Activated CD8-positive, alpha-beta memory T cell treated with anti-CD3 and anti-CD28 coated beads for 48 hours (primary cell): ENCODE measurements around the gene NRF1.

ENCODE experiments used
- DNase-seq, 3 experiments: peaks; one replicate each; pipeline ENCODE4 v3.0.0-alpha.2; 2020; ENCODE audit warnings: low read depth in 2 of 3, low spot score in 2 of 3

Gene NRF1

DNA sequence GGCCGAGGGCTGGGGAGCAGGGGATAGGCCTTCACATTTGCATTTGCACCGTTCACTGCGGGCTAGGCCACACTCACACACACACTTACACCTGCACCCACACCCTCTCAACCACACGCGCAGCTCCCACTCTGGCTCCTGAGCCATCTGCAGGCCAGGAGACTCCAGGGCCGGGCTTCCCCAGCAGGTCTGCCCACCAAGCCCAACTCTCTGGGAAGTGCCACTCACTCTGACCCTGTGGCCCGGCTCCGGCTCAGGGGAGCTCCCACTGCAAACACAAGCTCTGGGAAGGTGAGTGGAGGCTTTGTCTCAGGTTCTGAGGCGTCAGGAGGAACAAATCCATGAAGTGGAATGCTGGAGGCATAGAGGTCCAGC is 157.9 kb downstream of the NRF1 start:
- no peak for DNase-seq

GRCh38 chr7:129769866-129770808 is 158.6 kb downstream of the NRF1 start:
- DNase-seq = no peak

- DNase-seq = no peak
Observed at GRCh38 chr7:129771201-129771927, 159.8 kb downstream of the NRF1 start.

GRCh38 chr7:129771928-129772479 is 160.5 kb downstream of the NRF1 start:
- no peak for DNase-seq

DNA sequence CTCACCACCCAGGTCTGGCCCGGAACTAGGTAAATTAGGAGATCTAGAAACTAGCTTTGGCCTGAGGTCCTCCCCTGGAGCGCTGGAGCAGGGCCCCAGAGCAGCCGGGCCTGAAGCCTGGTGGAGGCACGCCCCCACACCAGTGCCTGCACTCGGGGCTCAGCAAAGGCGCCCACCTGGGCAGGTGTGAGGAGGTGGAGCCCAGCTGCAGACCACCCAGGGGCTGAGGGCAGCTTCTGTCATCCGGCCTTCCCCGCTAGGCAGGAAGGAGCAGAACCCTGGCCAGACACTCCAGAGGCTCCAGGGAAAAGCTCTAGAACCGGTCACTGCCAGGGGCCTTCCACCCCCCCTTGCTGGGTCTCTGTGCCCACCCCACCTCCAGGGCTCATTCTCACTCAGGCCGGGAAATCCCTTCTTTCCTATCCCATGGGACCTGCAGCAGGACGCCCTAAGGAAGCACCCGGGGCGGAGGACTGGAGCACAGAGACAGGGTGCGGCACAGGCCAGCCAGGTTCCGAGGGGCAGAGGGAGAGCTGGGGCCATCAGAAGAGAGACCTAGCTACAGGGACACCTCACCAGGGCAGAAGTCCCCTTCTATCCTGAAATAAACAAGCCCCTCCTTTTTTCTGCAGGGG is 161.2 kb downstream of the NRF1 start:
- DNase-seq = no peak

- no peak for DNase-seq
Observed at GRCh38 chr7:129773328-129773731, 161.8 kb downstream of the NRF1 start.

GRCh38 chr7:129773871-129774270 is 162.4 kb downstream of the NRF1 start:
- DNase-seq = no peak

GRCh38 chr7:129774359-129774758 is 162.8 kb downstream of the NRF1 start:
- no peak for DNase-seq

- DNase-seq = no peak
Observed at GRCh38 chr7:129774871-129775694, 163.6 kb downstream of the NRF1 start.

DNA sequence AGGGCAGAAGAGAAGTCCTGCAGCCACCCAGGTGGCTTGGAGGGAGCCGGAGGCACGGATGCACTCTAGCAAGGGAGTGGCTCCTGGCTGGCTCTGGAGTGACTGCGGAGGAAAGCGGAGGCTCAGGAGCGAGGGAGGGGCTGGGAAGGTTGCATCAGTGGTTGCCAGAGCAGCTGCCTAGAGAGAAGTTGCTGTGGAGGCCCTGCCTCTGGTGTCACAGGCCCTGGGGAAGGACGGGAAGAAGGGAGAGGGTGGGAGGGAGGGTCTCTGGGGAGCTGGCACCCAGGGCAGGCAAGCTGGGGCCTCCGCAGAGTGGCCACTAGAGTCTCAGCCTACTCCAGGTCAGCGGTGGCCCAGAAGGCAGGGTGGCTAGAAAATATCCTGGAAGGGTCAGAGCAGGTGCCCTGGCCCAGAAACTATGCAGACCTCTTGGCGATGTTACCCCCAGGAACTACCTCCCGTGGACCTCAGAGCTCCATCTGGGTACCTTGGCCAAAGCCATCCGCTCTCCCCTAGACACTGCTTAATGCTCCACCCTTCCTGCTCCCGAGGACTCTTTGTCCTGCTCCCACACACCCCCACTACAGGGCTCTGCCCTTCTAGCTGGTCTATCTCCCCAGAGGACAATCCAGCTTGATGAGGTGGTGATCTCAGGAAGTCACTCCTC is 164.3 kb downstream of the NRF1 start:
- no peak for DNase-seq

DNA sequence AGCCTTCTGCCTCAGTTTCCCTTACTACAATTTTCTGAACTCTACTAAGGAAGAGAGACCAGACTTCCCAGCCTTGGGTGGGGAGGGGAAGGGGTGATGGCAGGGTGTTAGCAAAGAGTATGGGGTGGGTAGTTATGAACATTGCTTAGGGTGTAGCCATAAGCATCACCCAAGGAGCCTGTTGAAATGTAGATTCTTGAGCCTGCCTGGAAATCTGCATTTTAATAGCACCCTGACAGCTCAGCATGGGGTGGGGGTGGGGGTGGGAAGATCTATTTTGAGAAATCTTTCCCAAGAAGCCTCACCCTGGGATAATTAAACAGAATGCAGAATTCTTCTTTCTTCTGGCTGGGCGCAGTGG is 164.8 kb downstream of the NRF1 start:
- DNase-seq = no peak

DNA sequence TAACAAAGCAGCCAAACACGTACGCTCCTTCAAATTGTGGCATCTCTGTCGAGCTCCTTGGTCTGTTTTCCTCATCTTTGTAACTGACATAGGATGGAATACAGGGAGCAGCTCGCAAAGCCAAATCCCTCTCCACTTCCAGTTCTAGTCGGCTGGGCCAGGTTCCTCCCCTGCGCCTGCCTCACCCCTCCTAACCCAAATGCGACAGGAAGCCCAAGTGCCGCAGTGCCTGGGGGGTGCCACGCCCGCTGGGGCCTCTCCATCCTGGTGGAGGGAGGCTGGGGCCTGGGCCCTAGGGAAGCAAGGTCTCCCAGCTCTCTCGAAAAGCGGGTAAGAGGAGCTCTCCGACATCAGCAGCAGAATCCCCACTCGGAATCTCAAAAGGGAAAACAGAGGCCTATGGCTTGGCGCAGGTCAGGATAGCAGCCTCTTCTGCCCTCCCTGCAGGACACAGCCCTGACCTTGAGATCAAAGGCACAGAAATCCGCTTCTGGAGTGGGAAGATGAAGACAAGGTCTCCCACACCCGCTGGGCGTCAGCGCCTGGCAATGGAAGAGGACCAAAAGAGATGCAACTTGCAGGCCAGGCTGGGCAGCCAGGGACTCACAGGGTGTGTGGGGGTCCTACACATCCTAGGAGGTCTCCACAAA is 165.8 kb downstream of the NRF1 start:
- DNase-seq = no peak

DNA sequence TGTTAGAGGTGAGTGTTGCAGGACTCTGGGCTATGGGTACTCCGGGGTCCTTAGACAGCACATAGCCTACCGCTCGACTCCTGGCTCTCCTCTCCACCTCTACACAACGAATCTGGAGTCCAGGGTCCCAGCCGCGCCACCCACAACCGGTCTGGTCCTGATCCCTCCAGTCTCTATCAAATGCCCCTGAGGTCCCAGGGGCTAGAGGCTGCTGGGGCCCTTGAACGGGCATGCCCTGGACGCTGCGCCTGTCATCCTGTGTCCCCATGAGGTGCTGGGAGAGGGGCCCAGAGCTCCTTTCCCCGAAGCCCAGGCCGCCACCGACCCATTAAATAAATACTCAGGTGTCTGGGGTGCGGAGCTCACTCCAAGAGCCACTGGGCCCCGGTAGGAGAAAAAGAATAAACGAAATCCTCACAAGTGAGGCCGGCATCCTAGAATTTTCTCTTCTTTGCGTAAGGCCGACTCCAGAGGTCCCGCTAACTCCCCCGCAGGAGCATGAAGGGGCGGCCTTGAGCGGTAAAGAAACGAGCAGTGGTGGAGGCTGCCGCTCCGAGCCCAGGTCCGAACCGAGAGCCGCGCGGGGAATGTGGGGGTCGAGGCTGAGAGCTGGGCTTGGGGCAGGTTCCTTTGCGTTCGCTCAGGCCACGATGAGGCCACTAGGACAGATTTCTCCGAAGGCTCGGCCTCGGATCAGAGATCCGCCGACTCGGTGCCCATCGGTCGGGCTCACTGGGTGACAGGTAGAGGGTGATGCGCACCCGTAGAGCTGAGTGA is 166.7 kb downstream of the NRF1 start:
- DNase-seq = no peak

DNA sequence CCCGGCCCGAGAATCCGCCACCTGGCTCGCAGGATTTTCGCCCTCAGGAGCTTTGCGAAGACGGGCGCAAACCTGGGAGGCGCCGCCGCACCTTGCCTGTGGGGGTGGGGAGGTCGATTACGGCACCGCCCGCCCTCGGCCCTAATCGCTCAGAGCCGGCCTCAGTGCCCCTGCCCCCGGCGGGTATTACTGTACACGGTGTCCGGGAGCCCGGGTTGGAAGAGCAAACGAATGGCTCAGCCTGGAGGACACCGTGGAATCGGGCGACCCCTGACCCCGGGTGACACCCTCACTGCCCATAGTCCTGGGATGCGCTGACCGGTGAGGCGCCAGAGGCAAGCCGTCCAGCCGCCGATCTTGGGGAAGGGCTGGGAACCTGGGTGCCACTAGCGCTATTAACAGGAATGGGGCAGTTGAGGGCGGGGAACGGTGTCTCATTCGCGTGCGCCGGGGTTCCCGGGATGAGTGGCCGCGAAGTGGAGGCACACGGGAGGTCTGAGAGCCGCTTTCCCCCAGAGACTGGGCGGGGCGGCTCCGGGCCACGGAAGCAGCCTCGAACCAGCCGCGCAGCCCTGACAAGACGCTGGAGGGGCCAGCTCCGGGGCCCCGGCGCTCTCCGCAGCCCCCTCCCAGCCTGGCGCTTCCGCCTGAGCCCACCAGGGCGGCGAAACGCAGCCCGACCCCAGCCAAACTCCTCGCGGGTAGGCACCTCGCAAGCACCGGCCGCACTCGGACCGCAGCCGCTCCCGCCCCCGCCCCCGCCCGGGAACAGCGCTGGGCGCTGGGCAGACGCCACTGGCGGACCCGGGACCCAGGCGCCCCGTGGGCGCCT is 167.5 kb downstream of the NRF1 start:
- DNase-seq = no peak

GRCh38 chr7:129779602-129780256 is 168.2 kb downstream of the NRF1 start:
- DNase-seq = peak in 1 of 3 experiments; percentile 20

DNA sequence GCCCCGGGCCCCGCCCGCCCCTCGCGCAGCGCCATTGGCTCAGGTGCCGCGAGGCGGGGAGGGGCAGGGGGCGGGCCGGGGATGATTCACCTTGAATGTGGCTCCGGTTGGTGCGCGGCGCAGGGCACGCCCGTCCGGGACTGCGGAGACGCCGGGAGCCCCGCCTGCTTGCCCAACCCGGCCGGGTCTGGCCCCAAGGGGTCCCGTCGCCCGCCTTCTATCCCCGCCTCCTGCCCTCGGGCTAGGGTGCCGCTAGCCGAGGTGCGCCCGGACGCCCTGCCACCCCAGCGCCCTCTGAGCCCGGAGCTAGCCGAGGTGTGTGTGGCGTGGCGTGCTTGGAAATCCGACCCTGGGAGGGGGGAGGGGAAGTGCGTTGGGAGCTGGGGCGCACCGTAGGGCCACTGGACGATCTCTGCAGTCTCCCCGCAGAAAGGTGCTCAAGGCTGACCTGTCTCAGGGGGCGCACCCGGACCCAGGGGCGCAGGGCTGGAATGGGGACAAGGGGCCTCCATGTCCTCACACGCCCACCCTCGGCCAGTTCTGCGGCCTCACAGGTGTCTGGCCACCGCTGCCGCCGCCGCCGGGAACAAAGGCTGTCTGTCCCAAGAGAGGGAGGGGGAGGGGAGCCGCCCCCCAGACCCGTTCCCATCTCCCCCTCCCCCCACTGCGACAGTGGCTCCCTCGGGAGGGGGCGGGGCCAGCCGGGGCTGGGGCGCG is 168.9 kb downstream of the NRF1 start:
- peak; percentile 54 to 67 (median 63) for DNase-seq
